Omental fat pad (tissue), 4 donors: ENCODE measurements around the gene PCDHGA10. TPM values are rescaled to one million over a fixed set of nuclear protein-coding genes. Genes with fewer than 3 reads are reported as not detected.
"Not testable (repeated sequence)": the region's sequence is repeated elsewhere in the genome, so short reads cannot be mapped to it uniquely, and the experiment has no call there.

ENCODE experiments used
- ATAC-seq: fragments of 150-250 bp; one replicate; pipeline ENCODE4 v1.9.1; 2016; ENCODE audit warnings: mild to moderate bottlenecking, moderate library complexity; ENCODE audit not compliant: low FRiP score
- DNase-seq: peaks from one replicate; pipeline ENCODE4 v3.0.0-alpha.2; 2019; ENCODE audit warnings: low spot score
- CTCF ChIP-seq, 3 donors: fragments of 450-650 bp; IDR thresholded peaks; one replicate each; pipeline ENCODE4 v1.5.1; 2016 to 2017; ENCODE audit warnings: antibody characterized with exemption in 3 of 3, mild to moderate bottlenecking in 3 of 3, moderate library complexity in 2 of 3
- total RNA-seq, 4 donors: library from RNA; depleted of rRNA; stranded (reverse); fragments of >200 nt; gene quantifications; one replicate each; pipeline ENCODE4 v1.1.0, GENCODE V29; 2016

Gene PCDHGA10
- total RNA-seq, 4 donors from 2014 or later, result 5.5 to 14.0 (median 6.8) TPM

DNA sequence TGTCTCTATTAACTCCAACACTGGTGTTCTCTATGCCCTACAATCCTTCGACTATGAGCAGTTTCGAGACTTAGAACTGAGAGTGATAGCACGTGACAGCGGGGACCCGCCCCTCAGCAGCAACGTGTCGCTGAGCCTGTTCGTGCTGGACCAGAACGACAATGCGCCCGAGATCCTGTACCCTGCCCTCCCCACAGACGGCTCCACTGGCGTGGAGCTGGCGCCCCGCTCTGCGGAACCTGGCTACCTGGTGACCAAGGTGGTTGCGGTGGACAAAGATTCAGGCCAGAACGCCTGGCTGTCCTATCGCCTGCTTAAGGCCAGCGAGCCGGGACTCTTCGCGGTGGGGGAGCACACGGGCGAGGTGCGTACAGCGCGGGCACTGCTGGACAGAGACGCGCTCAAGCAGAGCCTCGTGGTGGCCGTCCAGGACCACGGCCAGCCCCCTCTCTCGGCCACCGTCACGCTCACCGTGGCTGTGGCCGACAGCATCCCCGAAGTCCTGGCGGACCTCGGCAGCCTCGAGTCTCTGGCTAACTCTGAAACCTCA lies 10.0 kb downstream of the PCDHGA10 start:
- TF ChIP-seq CTCF (IDR thresholded peaks at IDR 0.05), result no peak
- no peak for ATAC-seq
- DNase-seq, result no peak

- ATAC-seq (no peak), DNase-seq (no peak)
Measured at GRCh38 chr5:141427783-141428426, 15.1 kb downstream of the PCDHGA10 start.

GRCh38 chr5:141430332-141431113 lies 17.7 kb downstream of the PCDHGA10 start, which contains the start of gene PCDHGA12:
PCDHGA12 (plus strand) TSS chr5:141430507; CDS start chr5:141430760, 253 bp downstream.
- no peak for DNase-seq
- no peak for TF ChIP-seq CTCF (IDR thresholded peaks at IDR 0.05)
- peak; percentile 83 for ATAC-seq

More at GRCh38 chr5:141427783-141428426, 15.1 kb downstream of the PCDHGA10 start:
- TF ChIP-seq CTCF (IDR thresholded peaks at IDR 0.05), result no peak

GRCh38 chr5:141431286-141431685 lies 18.5 kb downstream of the PCDHGA10 start:
- ATAC-seq, result peak; percentile 51
- TF ChIP-seq CTCF (IDR thresholded peaks at IDR 0.05), result no peak

GRCh38 chr5:141432308-141432707 lies 19.5 kb downstream of the PCDHGA10 start:
- not testable (repeated sequence) for ATAC-seq

More at GRCh38 chr5:141431286-141431685, 18.5 kb downstream of the PCDHGA10 start:
- no peak for DNase-seq

GRCh38 chr5:141432726-141433125 lies 19.9 kb downstream of the PCDHGA10 start:
- DNase-seq, ATAC-seq: not testable (repeated sequence)

More at GRCh38 chr5:141432308-141432707, 19.5 kb downstream of the PCDHGA10 start:
- DNase-seq, result not testable (repeated sequence)

GRCh38 chr5:141434006-141434405 lies 21.2 kb downstream of the PCDHGA10 start:
- no peak for DNase-seq
- no peak for TF ChIP-seq CTCF (IDR thresholded peaks at IDR 0.05)
- ATAC-seq, result no peak
